DMS79 (cell line): ENCODE results near the gene LDHAL6B.
A peak's percentile ranks its signal among the peaks of the same experiment; 100 is the strongest.
"Not testable (repeated sequence)": the region's sequence is repeated elsewhere in the genome, so short reads cannot be mapped to it uniquely, and the experiment has no call there.

ENCODE experiments used
- DNase-seq: peaks from one replicate; lab custom pipeline; 2025; lab: John Stamatoyannopoulos, UW

The LDHAL6B gene

GRCh38 chr15:59206623-59207183 lies at the start of gene LDHAL6B:
Gene LDHAL6B (plus strand): TSS chr15:59206843. CDS start chr15:59206941, 98 bp downstream.
- DNase-seq, result no peak

- no peak for DNase-seq
Measured at GRCh38 chr15:59157396-59157795, 49.2 kb upstream of the LDHAL6B start.

- DNase-seq, result no peak
Measured at GRCh38 chr15:59157840-59158700, 48.6 kb upstream of the LDHAL6B start.

GRCh38 chr15:59158701-59159034 lies 48.0 kb upstream of the LDHAL6B start:
- peak; percentile 83 for DNase-seq

GRCh38 chr15:59159210-59159609 lies 47.4 kb upstream of the LDHAL6B start:
- DNase-seq, result no peak

GRCh38 chr15:59160880-59161593 lies 45.6 kb upstream of the LDHAL6B start:
- no peak for DNase-seq

GRCh38 chr15:59162080-59162479 lies 44.6 kb upstream of the LDHAL6B start:
- not testable (repeated sequence) for DNase-seq

GRCh38 chr15:59165726-59166125 lies 40.9 kb upstream of the LDHAL6B start:
- peak; percentile 87 for DNase-seq

- DNase-seq, result no peak
Measured at GRCh38 chr15:59166166-59166565, 40.5 kb upstream of the LDHAL6B start.

- peak; percentile 62 for DNase-seq
Measured at GRCh38 chr15:59166601-59167265, 39.9 kb upstream of the LDHAL6B start.

GRCh38 chr15:59168536-59168935 lies 38.1 kb upstream of the LDHAL6B start:
- DNase-seq, result no peak

- no peak for DNase-seq
Measured at GRCh38 chr15:59169251-59169708, 37.4 kb upstream of the LDHAL6B start.

- no peak for DNase-seq
Measured at GRCh38 chr15:59170295-59171066, 36.2 kb upstream of the LDHAL6B start.

GRCh38 chr15:59171067-59171397 lies 35.6 kb upstream of the LDHAL6B start:
- no peak for DNase-seq

- no peak for DNase-seq
Measured at GRCh38 chr15:59172289-59172901, 34.2 kb upstream of the LDHAL6B start.

- DNase-seq, result no peak
Measured at GRCh38 chr15:59173194-59173593, 33.4 kb upstream of the LDHAL6B start.

- DNase-seq, result no peak
Measured at GRCh38 chr15:59174151-59174834, 32.4 kb upstream of the LDHAL6B start.

- DNase-seq, result no peak
Measured at GRCh38 chr15:59174835-59175831, 31.5 kb upstream of the LDHAL6B start.

GRCh38 chr15:59176653-59177316 lies 29.9 kb upstream of the LDHAL6B start:
- no peak for DNase-seq
